Measurements from ENCODE around the gene ZNF488. TPM values are rescaled to one million over a fixed set of nuclear protein-coding genes. Genes with fewer than 3 reads are reported as not detected.
A peak's percentile ranks its signal among the peaks of the same experiment; 100 is the strongest.

Gene ZNF488
- total and polyA plus RNA-seq, 8 donors: 0.43 to 15.1 (median 0.62) TPM; not detected in 2

DNA sequence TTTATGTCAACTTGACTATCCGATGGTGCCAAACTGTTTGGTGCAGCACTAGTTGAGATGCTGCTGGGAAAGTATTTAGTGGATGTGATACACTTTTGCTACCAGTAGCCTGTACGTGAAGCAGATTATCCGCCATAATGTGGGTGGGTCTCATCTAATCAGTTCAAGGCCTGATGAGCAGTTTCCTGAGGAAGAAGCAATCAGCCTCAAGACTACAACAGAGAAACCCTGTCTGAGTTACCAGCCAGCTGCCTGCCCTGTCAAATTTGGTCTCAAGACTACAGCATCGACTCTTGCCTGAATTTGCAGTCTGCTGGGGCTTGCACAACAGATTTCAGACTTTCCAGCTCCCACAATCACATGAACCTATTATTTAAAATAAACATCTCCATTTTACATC is 46.8 kb downstream of the ZNF488 start:
- H3K36me3 ChIP-seq: no peaks in the 10 kb centered on the region
- H3K9me3 ChIP-seq: no peaks in the 10 kb centered on the region
- TF ChIP-seq, protein P1, sequence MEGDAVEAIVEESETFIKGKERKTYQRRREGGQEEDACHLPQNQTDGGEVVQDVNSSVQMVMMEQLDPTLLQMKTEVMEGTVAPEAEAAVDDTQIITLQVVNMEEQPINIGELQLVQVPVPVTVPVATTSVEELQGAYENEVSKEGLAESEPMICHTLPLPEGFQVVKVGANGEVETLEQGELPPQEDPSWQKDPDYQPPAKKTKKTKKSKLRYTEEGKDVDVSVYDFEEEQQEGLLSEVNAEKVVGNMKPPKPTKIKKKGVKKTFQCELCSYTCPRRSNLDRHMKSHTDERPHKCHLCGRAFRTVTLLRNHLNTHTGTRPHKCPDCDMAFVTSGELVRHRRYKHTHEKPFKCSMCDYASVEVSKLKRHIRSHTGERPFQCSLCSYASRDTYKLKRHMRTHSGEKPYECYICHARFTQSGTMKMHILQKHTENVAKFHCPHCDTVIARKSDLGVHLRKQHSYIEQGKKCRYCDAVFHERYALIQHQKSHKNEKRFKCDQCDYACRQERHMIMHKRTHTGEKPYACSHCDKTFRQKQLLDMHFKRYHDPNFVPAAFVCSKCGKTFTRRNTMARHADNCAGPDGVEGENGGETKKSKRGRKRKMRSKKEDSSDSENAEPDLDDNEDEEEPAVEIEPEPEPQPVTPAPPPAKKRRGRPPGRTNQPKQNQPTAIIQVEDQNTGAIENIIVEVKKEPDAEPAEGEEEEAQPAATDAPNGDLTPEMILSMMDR (IDR thresholded peaks at IDR 0.05): no peak
- TF ChIP-seq POLR2AphosphoS5 (IDR thresholded peaks at IDR 0.05): no peak
- TF ChIP-seq EP300 (IDR thresholded peaks at IDR 0.05): no peak
- peaks cover 0 to 8% (median 0%) of the 10 kb centered on the region in 4 donors for H3K4me1 ChIP-seq
- no peak overlapping the region for H3K4me3 ChIP-seq
- peaks cover 0 to 24% (median 0%) of the 10 kb centered on the region in 3 donors for H3K27me3 ChIP-seq
- H3K27ac ChIP-seq: no peak overlapping the region
- intact Hi-C loops (cut with DNase I; ENCODE audit: low total_unique reads): no loop called here
- DNase-seq: no peak
- WGBS, 5 donors: 68 to 83% (median 81%) methylated on average over 4 of the region's 4 CpGs

DNA sequence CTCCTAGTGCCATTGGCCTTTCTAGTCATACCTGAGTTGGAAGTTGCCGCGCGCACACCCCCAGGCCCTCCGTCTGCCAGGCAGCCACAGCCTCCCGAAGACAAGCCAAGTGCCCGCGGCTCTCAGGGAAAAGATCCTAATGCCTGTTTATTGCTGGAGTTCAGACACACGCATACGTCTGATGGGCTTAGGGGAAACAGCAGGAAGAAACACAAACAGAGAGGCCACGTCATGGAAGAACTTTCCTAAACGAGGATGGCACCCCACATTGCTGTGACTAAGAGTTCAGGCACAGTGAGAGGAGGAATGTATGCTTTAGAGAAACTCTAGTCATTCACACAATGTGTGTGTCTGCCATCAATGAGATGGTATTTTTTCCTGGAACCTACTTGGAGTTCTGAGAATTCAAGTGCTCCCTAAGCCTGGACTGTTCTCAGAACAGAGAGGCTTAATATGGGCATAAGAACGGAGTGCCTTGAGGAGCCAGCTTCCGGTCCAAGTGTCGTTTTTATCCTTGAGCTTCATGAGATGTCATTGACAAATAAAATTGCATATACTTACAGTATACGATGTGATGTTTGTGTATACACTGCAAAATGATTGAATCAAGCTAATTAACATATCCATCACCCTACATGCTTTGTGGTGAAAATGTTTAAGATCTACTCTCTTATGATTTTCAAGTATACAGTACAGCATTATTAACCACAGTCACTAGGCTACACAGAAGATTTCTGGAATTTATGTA is 47.5 kb downstream of the ZNF488 start:
- WGBS, 5 donors: 52 to 79% (median 75%) methylated on average over 15 of the region's 15 CpGs
- intact Hi-C loops (cut with DNase I; ENCODE audit: low total_unique reads): no loop called here

GRCh38 chr10:47335906-47336305 is 48.2 kb downstream of the ZNF488 start:
- TF ChIP-seq POLR2A (IDR thresholded peaks at IDR 0.05) (no peak), EP300 (IDR thresholded peaks at IDR 0.05) (no peak), POLR2AphosphoS5 (IDR thresholded peaks at IDR 0.05) (no peak)
- TF ChIP-seq, protein P1 (IDR thresholded peaks at IDR 0.05): no peak
- Histone ChIP-seq H3K27me3 (peaks cover 0 to 24% (median 0%) of the 10 kb centered on the region in 3 donors), H3K27ac (no peak overlapping the region), H3K4me1 (peaks cover 0 to 8% (median 0%) of the 10 kb centered on the region in 4 donors), H3K36me3 (no peaks in the 10 kb centered on the region), H3K4me3 (no peak overlapping the region), H3K9me3 (no peaks in the 10 kb centered on the region)
- WGBS, 5 donors: 75 to 88% (median 83%) methylated on average over 5 of the region's 5 CpGs
- peak in 1 of 2 donors; percentile 7 for DNase-seq
- intact Hi-C loops (cut with DNase I; ENCODE audit: low total_unique reads): no loop called here

More for the DNA sequence above, 47.5 kb downstream of the ZNF488 start:
- no peak overlapping the region for H3K27ac ChIP-seq
- peak; percentile 5 to 50 for DNase-seq
- H3K4me3 ChIP-seq: no peak overlapping the region
- H3K27me3 ChIP-seq: peaks cover 0 to 24% (median 0%) of the 10 kb centered on the region in 3 donors
- H3K36me3 ChIP-seq: no peaks in the 10 kb centered on the region
- TF ChIP-seq POLR2AphosphoS5 (IDR thresholded peaks at IDR 0.05): peak in 1 of 3 donors; percentile 32
- TF ChIP-seq, protein P1 (IDR thresholded peaks at IDR 0.05): no peak
- H3K9me3 ChIP-seq: no peaks in the 10 kb centered on the region
- H3K4me1 ChIP-seq: peaks cover 0 to 8% (median 0%) of the 10 kb centered on the region in 4 donors

DNA sequence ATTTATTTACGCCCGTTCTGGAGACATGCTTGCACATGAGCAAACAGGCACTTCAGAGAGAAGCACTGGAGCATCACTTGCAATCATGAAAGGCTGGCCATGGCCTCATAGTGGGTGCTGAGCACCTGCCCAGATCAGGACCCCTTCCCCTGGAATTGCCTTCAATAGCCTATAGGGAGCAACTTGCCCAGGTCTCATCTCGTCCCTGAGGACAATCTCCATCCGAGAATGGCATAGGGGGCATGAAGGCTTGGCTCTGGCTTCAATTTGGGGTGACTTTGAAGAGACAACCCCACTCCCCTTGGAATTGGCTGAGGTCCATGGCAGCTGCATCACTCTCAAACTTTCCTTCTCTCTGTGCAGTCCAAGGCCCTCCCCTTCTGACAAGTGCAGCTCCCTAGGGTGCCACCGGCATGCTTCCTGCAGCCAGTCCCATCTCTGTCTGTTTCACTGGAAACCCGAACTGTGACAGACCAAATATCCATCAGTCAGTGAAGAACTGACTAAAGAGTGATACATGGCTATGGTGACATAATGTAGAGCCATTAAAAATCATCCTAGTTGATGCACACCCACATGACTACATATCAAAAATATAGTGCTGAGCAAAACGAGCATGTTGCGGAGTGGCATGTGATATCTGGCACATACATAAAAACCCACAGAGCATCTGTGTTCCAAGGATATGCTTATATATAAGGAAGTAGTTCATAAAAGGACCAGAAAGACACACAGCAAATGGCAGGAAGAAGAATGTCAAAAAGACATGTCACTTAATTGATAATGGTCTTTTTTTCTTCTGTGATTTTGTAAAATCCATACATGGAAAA is 49.4 kb downstream of the ZNF488 start:
- intact Hi-C loops (cut with DNase I; ENCODE audit: low total_unique reads): no loop called here
- no peaks in the 10 kb centered on the region for H3K9me3 ChIP-seq
- WGBS, 5 donors: 75 to 86% (median 81%) methylated on average over 7 to 8 of the region's 8 CpGs
- no peaks in the 10 kb centered on the region for H3K36me3 ChIP-seq
- H3K4me1 ChIP-seq: peaks cover 0 to 8% (median 0%) of the 10 kb centered on the region in 4 donors
- H3K27me3 ChIP-seq: peaks cover 0 to 13% (median 0%) of the 10 kb centered on the region in 3 donors
- no peak overlapping the region for H3K4me3 ChIP-seq
- no peak overlapping the region for H3K27ac ChIP-seq
- DNase-seq: peak in 1 of 2 donors; percentile 3
- TF ChIP-seq, protein P1 (IDR thresholded peaks at IDR 0.05): no peak
- TF ChIP-seq POLR2AphosphoS5 (IDR thresholded peaks at IDR 0.05): no peak
- TF ChIP-seq EP300 (IDR thresholded peaks at IDR 0.05): no peak
- no peak for TF ChIP-seq POLR2A (IDR thresholded peaks at IDR 0.05)
